Measurements from ENCODE around the gene FAM120A. TPM values are rescaled to one million over a fixed set of nuclear protein-coding genes. Genes with fewer than 3 reads are reported as not detected.

Gene FAM120A
- total and polyA plus RNA-seq, 9 of the 15 experiments (the other 6 are each of a cell fraction or from before 2014, with no cell fraction given): 8.7 to 71.0 (median 42.2) TPM

GRCh38 chr9:93451849-93452709, 594 bp downstream of the FAM120A start (continued):
- no peak for TF ChIP-seq RREB1 (CRISPR knock-in tag; IDR thresholded peaks at IDR 0.05)
- TF ChIP-seq ZNF174 (CRISPR knock-in tag; IDR thresholded peaks at IDR 0.05): no peak
- TF ChIP-seq YBX1 (IDR thresholded peaks at IDR 0.05): no peak
- TF ChIP-seq PURB (CRISPR knock-in tag; IDR thresholded peaks at IDR 0.05; ENCODE audit: low read depth): no peak
- TF ChIP-seq ARID2 (IDR thresholded peaks at IDR 0.05): no peak
- TF ChIP-seq SIX5 (IDR thresholded peaks at IDR 0.05; ENCODE audit: borderline replicate concordance in 1 of 2, insufficient read depth in 1 of 2, low read depth in 1 of 2, low read length in 2 of 2): no peak
- TF ChIP-seq, protein P1, sequence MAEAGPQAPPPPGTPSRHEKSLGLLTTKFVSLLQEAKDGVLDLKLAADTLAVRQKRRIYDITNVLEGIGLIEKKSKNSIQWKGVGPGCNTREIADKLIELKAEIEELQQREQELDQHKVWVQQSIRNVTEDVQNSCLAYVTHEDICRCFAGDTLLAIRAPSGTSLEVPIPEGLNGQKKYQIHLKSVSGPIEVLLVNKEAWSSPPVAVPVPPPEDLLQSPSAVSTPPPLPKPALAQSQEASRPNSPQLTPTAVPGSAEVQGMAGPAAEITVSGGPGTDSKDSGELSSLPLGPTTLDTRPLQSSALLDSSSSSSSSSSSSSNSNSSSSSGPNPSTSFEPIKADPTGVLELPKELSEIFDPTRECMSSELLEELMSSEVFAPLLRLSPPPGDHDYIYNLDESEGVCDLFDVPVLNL (CRISPR knock-in tag; IDR thresholded peaks at IDR 0.05; ENCODE audit: low read depth): no peak
- TF ChIP-seq BRD4 (IDR thresholded peaks at IDR 0.05): no peak
- no peak; the same call in 1 of the 2 replicates for TF ChIP-seq NR3C1 (CRISPR knock-in tag; IDR thresholded peaks at IDR 0.05)
- no peak for TF ChIP-seq CHCHD3 (CRISPR knock-in tag; IDR thresholded peaks at IDR 0.05)
- TF ChIP-seq ZNF263 (CRISPR knock-in tag; IDR thresholded peaks at IDR 0.05; ENCODE audit: borderline replicate concordance): no peak
- no peak for TF ChIP-seq LARP7 (IDR thresholded peaks at IDR 0.05)
- no peak for TF ChIP-seq PHB (CRISPR knock-in tag; IDR thresholded peaks at IDR 0.05)
- TF ChIP-seq, protein P2, sequence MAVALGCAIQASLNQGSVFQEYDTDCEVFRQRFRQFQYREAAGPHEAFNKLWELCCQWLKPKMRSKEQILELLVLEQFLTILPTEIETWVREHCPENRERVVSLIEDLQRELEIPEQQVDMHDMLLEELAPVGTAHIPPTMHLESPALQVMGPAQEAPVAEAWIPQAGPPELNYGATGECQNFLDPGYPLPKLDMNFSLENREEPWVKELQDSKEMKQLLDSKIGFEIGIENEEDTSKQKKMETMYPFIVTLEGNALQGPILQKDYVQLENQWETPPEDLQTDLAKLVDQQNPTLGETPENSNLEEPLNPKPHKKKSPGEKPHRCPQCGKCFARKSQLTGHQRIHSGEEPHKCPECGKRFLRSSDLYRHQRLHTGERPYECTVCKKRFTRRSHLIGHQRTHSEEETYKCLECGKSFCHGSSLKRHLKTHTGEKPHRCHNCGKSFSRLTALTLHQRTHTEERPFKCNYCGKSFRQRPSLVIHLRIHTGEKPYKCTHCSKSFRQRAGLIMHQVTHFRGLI (CRISPR knock-in tag; IDR thresholded peaks at IDR 0.05): no peak
- no peak for TF ChIP-seq NELFE (IDR thresholded peaks at IDR 0.05; ENCODE audit: insufficient read depth, insufficient read length)
- no peak for TF ChIP-seq MAZ (CRISPR knock-in tag; conservative IDR thresholded peaks at IDR 0.05 in 1 of 2, IDR thresholded peaks at IDR 0.05 in 1 of 2)
- TF ChIP-seq HNRNPLL (IDR thresholded peaks at IDR 0.05; ENCODE audit: low read depth, low read length, poor library complexity, severe bottlenecking): no peak
- TF ChIP-seq BHLHE40 (IDR thresholded peaks at IDR 0.05; ENCODE audit: low read length): no peak
- TF ChIP-seq MECOM (CRISPR knock-in tag; IDR thresholded peaks at IDR 0.05): no peak
- TF ChIP-seq HEY1 (CRISPR knock-in tag; IDR thresholded peaks at IDR 0.05; ENCODE audit: borderline replicate concordance): no peak
- TF ChIP-seq SMARCE1 (IDR thresholded peaks at IDR 0.05): no peak
